NCI-H526 treated with DMSO at 0.1 percent for 48 hours (cell line): Measurements from ENCODE around the gene ATF2.

Source experiments
- DNase-seq: peaks from one replicate; lab custom pipeline; 2025; lab: John Stamatoyannopoulos, UW

The ATF2 gene

DNA sequence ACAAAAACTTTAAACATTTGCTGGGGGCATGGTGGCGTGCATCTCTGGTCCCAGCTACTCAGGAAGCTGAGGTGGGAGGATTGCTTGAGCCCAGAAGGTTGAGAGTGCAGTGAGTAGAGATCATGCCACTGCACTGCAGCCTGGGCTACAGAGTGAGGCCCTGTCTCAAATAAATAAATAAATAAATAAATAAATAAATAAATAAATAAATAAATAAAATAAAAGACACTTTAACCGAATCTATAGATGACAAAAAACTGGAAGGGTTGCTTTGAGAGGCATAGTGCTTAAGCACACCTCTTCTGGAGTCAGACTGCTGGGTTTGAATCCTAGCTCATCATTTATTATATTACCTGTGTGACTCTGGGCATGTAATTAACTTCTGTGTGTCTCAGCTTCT, 141.6 kb downstream of the ATF2 start:
- DNase-seq = no peak

DNA sequence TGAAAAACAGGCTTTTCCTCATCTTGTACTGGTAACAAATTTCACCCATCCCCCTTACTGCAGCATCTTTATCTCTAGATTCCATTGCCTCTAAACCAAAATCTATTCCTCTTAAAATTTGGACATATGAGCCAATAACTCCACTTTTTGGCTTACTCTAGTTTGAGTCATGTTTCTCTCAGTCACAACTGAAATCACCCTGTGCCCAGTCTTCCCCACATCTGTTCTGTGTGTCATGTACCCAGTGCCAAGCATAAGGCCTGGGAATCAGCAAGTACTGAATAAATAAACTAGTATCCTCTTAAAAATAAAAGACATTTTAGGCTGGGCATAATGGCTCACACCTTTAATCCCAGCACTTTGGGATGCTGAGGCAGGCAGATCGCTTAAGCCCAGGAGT, 142.1 kb downstream of the ATF2 start:
- DNase-seq = no peak

DNA sequence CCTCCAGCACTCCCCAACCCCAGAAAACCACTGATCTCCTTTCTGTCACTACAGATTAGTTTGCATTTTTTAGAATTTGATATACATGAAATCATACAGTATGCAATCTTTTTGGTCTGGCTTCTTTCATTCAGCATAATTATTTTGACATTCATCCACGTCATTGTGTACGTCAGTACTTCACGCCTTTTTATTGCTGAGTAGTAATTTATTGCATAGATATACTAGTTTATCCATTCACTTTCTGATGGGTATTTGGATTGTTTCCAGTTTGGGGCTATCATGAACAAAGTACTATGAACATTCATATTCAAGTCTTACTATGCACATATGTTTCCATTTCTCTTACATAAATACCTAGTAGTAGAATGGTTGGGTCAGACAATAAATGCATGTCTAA, 142.8 kb downstream of the ATF2 start:
- DNase-seq = no peak

- no peak for DNase-seq
Measured at GRCh38 chr2:175022923-175023322, 145.1 kb downstream of the ATF2 start.
